NCI-H2227 treated with DMSO at 0.1 percent for 48 hours (cell line): Measurements from ENCODE around the gene PIWIL4.
"Not testable (repeated sequence)": the region's sequence is repeated elsewhere in the genome, so short reads cannot be mapped to it uniquely, and the experiment has no call there.

Experiments used
- DNase-seq: peaks from one replicate; lab custom pipeline; 2025; lab: John Stamatoyannopoulos, UW

PIWIL4 gene

DNA sequence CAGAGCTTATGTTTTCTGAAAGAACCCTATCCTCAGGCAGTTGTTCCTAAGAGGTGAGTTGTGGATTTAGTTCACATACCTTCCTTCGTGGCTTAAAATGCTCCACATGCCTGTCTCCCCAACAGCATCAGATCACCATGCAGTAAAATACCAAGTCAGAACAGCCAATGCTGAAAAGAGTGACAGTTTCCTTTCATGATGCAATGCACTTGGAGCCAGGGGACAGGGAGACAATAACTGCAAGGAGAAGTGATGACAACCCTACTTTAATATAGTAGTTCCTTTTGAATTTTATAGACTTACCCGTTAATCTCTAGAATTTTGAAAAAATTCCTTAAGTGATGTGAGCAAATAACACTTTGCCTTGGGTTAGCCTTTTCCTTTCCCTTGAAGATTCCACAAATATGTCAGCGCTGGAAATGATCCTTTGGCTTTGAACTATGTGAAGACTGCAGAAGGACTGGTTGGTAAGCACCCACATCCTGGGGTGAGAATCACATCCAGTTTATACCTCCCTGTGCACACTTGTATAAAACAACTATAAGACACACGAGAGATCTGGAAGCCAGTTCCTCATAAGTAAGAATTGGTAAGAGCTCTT is 71.2 kb downstream of the PIWIL4 start:
- DNase-seq, result no peak

DNA sequence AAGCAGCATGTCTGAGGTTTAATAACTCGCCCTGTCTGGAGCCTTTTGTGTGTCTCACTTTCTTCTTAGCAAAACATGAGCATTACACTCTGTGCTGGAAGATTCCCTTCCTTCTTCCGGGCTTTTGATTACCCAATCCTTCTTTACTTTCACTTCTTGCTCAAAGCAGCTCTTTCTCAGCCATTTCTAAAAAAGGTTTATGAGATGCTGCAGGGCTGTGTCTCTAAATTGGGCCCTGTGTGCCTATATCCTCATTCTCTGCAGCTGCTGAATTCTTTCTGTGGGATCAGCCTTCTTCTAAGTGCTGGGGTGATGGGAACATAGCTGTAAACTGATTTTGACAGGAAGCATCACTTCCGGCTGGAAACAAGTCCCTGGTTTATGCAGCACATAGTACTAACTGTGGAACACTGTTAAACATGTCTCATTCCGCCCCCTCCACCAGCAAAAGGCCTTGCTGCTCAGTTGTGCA is 71.8 kb downstream of the PIWIL4 start:
- no peak for DNase-seq

DNA sequence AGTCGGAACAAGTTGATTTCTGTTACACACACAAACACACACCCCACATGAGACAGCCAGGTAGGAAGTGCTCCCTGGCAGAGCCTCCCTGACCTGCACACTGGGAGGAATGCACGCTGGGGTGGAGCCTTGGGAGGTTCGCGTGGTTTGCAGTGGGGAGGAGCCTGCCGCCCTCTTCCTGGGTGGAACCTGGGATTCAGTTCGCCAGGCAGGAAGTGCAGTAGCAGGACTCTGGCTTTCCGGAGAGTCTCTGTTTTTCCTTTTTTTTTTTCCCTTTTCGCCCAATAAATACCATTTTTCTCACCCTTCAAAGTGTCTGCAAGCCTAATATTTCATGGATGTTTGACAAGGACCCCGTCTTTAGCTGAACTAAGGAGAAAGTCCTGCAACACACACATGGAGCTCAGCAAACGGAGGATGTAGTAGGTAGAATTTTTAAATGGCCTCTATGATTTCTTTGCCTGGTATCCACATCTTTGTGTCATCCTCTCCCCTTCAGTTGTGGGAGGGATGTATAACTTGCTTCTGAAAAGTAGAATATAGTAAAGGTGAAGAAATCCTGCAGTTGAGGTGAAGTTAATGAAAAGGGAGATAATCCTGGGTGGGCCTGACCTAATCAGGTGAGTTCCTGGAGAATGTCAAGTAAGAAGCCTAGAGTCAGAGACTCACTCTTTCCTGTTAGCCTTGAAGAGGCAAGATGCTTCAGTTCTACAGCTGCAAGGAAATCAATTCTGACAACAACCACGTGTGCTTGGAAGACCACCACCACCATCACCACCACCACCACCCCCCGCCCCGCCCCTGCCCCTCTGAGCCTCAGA is 72.9 kb downstream of the PIWIL4 start:
- no peak for DNase-seq

DNA sequence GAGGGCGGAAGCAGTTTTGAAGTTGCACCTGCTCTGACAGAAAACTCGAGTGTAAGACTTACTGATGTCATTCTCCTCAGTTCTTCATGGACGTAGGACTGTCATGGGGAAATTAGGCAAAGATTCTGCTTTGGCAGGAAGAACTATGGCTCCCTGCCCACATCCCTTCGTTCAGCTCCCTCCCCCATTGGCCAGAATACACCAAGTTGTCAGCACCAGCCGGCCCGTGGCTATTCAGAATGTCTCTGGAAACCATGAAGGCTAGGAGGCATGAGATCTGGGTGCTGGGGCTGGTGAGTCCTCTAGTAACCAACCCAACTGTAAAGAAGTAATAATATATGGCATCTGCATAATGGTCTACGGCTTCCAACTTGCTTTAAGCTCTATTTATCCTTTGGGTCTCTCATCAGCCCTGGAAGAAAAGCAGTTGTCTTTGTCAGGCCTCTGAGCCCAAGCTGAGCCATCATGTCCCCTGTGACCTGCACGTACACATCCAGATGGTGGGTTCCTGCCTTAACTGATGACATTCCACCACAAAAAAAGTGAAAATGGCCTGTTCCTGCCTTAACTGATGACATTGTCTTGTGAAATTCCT is 74.1 kb downstream of the PIWIL4 start:
- DNase-seq, result no peak

DNA sequence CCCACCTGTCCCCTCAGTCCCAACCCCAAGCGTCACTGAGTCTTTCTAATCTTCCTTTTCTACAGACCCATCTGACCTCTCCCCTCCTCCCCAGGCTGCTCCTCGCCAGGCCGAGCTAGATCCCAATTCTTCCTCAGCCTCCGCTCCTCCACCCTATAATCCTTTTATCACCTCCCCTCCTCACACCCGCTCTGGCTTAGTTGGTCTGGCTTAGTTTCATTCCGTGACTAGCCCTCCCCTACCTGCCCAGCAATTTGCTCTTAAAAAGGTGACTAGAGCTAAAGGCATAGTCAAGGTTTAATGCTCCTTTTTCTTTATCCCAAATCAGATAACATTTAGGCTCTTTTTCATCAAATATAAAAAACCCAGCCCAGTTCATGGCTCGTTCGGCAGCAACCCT is 76.0 kb downstream of the PIWIL4 start:
- DNase-seq, result not testable (repeated sequence)

DNA sequence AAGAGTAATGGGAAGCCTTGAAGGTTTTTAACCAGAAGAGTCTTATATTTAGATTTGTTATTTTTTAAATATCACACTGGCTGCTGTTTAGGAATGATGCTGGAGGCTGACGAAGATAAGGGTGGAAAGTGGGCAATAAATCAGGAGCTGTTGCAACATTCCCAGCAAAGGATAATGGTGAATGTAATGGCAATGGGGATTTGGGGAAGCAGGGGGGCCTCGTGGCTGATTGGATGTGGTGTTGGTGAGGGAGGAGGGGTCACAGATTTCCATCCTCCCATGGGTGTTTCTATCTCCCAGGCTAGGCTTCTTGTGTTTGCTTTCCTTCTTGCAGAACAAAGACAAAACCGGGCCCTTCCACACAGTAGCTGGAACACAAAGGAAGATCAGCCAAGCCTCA is 80.8 kb downstream of the PIWIL4 start:
- DNase-seq, result no peak

DNA sequence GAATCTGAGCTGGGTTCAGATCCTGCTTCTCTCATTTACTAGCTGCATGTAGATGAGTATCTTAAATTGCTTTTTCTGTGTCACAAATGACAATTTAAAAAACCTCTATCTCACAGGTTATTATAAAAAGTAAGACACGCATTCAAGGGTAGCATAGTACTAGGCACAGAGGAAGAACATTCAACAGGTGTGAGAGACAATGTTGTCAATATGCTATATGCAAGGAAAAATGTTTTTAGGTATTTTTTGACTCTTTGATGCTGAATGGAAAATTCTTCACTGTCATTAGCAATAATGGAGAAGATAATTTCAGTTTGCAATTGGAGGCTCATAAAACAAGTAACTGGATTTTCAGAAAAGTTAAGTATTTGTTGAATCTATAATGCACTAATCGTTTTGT is 81.6 kb downstream of the PIWIL4 start:
- no peak for DNase-seq

DNA sequence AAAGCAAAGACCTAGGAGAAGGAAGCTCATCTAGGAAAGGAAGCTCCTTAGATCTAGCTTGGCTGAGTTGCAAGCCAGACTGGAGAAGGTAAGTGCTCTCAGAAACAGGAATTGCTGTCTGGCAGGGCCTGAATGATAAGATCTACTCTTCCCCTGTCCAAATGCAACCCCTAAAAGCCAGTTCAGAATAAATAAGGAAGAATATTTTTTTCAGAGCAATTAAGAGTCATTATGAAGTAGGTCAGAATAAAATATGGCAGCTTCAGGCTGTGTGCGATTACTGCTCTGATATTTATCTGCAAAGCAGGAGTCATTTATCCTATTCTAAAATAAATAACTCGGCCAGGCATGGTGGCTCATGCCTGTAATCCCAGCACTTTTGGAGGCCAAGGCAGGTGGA is 82.1 kb downstream of the PIWIL4 start:
- DNase-seq, result no peak

DNA sequence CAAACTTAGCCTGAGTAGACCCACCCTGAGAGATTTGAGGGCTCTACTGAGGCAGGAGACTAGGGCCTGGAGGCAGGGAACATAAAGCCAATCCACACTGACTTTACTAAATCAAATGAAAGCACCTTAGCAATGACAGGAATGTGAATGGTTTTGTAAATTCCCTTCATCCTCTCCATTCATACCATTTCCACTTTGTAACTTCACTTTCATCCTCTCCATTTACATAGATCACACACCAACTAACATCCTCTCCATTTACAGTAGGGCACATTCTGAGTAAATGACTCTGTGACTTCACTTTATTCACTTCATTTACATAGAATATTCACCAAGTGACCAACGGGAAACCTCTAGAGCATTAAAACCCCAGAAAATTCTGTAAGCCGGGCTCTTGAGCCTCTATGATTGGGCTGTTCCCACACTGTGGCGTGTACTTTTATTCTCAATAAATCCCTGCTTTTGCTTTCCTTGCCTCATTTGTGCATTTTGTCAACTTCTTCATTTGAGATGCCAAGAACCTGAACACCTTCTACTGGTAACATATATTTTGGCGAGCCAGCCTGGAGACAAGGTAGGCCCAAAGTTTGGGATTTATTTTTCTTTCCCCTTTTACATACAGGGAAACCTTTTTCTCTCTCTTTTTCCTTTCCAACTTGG is 82.9 kb downstream of the PIWIL4 start:
- no peak for DNase-seq

DNA sequence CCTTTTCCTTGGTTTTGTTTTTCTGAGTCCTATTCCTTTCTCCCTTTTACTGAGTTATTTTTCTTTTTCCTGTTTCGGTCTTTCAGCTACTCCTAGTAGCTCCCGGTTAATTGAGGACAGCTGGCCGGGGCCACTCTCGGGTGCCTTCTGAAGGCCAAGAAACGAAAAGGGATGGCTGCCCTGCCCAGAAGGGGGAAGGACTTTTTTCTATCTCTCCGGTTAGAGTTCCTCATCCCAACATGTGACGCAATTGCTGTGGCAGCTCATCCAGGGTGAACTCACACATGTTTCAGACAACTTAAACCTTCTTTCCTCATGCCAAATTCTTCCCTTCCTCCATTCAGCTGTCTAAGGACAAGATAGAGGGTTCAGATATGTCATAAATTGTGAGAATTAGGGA is 83.6 kb downstream of the PIWIL4 start:
- DNase-seq, result no peak

DNA sequence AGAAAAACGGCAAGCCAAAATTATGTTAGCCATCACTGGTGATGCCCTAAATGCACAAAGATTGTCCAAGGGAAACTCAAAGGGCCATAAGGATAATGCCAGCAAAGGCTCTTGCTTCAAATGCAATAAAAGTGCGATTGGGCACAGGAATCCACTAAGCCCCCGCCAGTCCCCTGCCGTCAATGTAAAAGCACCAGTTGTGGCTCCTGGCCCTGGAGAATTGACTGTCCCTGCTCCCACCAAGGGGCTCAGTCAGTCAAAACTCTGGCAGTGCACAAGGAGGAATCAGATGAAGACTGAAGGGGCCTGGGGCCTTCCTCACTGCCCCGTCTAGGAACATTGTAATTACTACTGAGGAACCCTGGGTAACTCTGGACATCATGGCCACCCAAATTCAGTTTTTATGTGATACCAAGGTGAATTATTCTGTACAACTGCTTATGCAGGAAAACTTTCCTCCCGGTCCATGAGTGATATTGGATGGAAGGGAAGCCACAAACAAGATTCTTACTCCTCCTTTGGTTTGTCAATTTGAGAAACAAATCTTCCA is 85.6 kb downstream of the PIWIL4 start:
- no peak for DNase-seq

DNA sequence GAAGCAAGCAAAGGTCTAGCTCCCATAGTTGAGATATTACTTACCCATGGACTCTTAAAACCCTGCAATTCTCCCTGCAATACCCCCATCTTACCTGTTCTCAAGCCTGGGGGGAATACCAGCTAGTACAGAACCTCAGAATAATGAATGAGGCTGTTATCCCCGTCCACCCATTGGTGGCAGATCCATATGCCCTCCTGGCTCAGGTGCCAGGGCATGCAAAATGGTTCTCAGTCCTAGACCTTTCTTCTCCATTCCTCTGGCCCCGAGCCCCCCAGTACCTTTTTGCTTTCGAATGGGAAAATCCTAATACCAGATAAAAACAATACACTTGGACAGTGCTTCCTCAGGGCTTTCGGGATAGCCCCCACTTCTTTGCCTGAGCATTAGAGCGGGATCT is 86.4 kb downstream of the PIWIL4 start:
- DNase-seq, result no peak

DNA sequence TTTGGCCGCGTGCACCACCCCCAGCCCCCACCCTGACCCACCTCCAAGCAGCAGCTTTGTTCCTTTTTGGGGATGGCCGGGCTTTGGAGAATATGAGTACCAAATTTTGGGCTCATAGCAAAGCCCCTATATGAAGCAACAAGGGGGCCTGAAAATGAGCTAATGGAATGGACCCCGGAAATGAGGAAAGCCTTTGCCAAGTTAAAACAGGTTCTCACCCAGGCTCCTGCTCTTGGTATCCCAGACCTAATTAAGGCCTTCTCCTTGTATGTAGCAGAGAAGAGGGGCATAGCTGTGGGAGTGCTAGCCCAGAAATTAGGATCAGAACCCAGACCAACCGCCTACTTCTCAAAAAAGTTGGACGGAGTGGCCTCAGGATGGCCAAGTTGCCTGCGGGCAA is 87.0 kb downstream of the PIWIL4 start:
- no peak for DNase-seq

DNA sequence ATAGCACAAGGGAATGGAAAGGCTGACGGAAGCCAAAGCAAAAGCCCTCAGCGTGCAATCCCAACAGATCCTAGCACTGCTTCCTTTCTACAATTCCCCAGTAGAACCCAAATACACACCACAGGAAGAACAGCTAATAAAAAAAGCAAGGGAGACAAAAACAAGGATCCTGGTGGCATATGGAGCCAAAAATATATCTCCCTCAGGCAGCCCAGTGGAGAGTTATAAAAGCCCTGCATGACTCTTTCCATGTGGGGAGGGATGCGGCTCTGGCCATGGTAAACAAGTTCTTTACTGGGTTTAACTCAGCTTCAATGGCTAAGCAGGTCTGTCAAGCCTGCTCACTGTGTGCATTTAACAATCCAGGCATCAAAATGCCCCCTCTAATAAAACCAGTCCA is 88.1 kb downstream of the PIWIL4 start:
- no peak for DNase-seq

DNA sequence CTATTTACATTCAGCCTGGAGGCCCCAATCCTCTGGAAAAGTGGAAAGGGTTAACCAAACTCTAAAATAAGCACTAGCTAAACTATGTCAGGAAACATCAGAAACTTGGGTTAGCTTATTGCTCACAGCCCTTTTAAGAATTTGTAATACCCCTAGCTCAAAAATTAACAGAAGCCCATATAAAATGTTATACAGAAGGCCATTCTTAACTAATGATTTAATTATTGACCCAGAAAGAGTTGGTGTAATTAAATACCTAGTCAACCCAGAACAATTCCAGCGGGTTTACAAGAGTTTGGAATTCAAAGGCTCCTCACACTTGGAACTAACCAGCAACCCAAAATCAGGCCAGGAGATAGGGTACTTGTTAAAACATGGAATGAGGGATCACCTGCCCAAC is 88.8 kb downstream of the PIWIL4 start:
- no peak for DNase-seq

DNA sequence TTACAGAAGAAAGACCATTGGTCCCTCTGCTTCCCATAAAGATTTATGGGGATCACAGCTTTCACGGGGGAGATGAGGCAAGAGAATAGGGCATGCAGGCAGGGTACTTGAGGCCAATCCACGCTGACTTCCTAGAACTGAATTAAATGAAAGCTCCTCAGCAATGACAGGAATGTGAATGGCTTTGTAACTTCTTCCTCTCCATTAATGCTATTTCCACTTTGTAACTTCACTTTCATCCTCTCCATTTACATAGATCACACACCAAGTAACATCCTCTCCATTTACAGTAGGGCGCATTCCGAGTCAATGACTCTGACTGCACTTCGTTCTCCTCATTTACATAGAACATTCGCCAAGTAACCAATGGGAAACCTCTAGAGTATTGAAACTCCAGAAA is 89.8 kb downstream of the PIWIL4 start:
- no peak for DNase-seq

DNA sequence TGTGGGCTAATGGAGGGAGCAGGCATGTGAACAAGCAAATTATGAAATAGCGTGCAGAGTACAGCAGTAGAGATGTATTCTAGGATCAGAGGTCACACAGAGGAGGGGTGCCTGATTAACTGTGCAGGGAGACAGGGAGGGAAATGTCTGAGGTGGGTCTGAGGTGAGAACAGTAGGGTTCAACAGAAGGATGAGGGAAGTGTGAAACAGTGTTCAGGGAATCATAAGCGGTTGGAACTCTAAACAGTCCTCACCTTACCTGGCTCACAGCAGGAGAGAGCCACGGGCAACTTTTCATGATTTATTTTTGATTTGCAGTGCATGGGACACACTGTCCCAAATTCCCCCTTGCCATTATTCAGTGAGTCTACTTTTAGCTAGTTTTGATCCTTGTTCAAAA is 90.5 kb downstream of the PIWIL4 start:
- no peak for DNase-seq

DNA sequence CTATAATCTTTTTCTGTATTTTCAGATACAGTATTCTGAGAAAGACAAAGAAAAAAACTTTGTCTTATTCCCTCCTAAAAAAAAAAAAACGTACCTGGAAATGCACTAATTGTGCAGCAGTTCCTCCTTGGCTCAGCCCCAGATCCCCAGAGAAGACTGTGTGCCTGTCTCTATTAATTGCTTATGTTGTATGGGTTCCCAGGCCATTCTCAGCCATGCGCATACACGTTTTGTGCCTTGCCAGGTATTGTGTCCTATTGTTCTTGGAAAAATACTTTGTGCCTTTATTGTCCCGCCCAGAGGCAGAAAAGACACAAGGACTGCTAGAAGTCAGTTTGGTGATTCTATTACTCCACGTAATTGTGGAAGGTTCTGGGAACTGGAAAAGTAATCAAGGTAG is 91.2 kb downstream of the PIWIL4 start:
- no peak for DNase-seq

DNA sequence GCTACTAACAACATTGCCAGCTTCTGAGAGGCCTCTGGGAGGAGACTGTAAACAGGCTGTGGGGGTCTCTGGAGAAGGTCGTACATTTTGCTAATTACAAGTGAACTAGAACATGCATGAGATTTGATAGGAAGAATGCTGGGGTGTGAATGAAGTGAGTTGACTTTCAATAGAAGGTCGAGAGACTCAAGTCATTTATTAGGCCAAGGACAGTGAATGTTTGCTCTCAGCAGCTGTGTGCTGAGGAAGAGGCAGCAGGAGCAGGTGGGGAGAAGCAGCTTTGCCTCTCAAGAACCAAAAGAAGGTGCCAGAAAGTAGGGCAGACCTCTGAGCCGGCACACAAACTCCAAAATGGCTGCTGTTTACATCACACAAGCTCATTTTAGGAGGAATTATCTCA is 91.7 kb downstream of the PIWIL4 start:
- no peak for DNase-seq

DNA sequence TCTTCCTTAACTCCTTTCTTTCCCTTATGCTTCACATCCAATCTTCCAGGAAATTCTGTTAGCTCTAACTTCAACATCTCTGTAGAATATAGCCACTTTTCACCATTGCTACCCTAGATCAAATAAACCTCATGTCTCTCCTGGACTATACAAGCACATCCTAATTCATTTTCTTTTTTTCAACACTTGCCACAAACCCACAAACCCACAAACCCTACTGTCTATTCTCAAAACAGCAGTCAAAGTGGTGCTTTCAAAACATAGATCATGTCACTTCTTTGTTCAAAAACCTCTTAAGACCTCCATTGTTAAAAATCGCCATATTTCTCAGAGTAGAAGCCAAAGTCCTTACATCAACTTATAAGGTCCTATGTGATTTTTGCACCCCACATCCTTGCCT is 94.3 kb downstream of the PIWIL4 start:
- no peak for DNase-seq

DNA sequence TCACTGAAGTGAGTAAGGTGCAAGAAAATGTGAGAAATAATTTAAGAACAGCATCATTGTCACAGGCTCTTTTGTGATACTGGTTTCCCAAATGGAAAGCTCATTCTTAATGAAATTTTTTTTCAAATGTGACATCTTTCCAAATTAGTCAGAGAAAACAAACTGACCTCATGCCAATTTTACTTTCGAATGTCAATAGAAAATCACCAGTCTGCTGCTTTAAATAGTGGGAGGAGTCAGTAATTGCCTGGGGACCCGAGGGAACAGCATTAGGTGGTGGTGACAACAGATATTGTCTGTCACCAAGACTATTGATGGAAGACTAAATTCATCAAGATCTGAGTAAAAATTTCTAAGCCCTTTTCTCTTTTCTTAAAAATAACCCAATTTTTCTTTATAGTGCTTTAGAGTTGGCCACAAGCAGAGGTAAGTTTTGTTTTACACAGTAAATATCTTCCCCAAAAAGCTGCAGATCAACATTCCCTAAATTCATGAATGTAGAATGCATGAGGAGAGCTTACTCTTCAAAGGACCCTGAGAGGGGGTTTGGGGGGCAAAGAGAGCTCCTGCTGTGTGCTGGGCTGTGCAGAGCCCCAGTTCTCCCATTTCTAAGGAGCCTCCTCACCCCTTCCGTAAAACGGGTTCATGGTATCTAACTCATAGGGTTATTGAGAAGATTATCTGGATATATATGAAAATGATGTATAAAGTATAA is 95.1 kb downstream of the PIWIL4 start:
- no peak for DNase-seq

DNA sequence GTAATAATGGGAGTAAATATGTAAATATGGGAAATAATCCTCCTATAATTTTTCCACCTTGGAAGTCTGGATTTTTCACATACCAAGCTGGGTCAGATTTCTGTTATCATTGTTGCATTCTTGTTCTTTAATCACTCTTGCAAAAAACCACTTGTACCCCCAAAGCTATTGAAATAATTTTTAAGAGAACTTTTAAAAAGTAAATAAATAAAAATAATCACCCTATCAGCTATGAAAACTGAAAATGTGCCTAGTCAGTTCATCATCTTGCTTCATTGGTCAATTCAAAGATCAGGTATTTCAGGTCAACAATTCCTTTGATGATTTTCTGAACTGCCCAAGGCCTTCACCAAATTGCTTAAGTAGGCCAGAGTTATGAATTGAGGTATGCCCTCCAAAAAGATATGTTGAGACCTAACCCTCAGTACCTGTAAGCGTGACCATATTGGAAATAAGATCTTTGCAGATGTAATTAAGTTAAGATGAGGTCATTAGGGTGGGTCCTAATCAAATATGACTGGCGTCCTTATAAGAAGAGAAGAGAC is 95.8 kb downstream of the PIWIL4 start:
- DNase-seq, result no peak
